Common myeloid progenitor, CD34-positive (primary cell): Measurements from ENCODE around the gene NFIA.

Source experiments
- CTCF ChIA-PET: fragments of 350-600 bp; sonication (Branson Sonifier 250); formaldehyde crosslinking; loops from one replicate; lab custom pipeline; 2021; ENCODE audit warnings: antibody characterized with exemption; lab: Charles Lee
- POLR2A ChIA-PET: fragments of 350-600 bp; sonication (Branson Sonifier 250); formaldehyde crosslinking; loops from one replicate; lab custom pipeline; 2021; ENCODE audit warnings: antibody characterized with exemption; lab: Charles Lee
- DNase-seq, 3 donors: peaks; one replicate each; pipeline versions ENCODE4 v3.0.0 to v3.0.0-alpha.2; 2013
- H3K27ac ChIP-seq, 2 experiments: 1 replicate in 1 of 2; 2 replicates in 1 of 2; pipeline ENCODE4 v1.7.0; 2013; ENCODE audit warnings: inconsistent platforms in 2 of 2, low read length in 2 of 2, mild to moderate bottlenecking in 2 of 2, low read depth in 1 of 2, moderate library complexity in 1 of 2; ENCODE audit not compliant: severe bottlenecking in 2 of 2, insufficient read depth in 1 of 2, poor library complexity in 1 of 2
- H3K27me3 ChIP-seq, 5 experiments: replicated peaks in 2 of 5; 1 replicate in 3 of 5; 2 replicates in 2 of 5; pipeline versions ENCODE4 v1.6.1 to v1.7.0; 2013; ENCODE audit warnings: low read length in 4 of 5, mild to moderate bottlenecking in 2 of 5, moderate library complexity in 2 of 5, inconsistent platforms in 1 of 5; ENCODE audit not compliant: insufficient read depth in 5 of 5, control insufficient read depth in 4 of 5
- H3K36me3 ChIP-seq, 4 experiments: 1 replicate in 2 of 4; 2 replicates in 2 of 4; pipeline versions ENCODE4 v1.6.1 to v1.7.0; 2013; ENCODE audit warnings: low read length in 3 of 4, control low read depth in 1 of 4, mild to moderate bottlenecking in 1 of 4; ENCODE audit not compliant: control insufficient read depth in 4 of 4, insufficient read depth in 4 of 4
- H3K4me1 ChIP-seq, 4 experiments: 1 replicate in 3 of 4; 2 replicates in 1 of 4; pipeline versions ENCODE4 v1.6.1 to v1.7.1; 2013; ENCODE audit warnings: low read length in 3 of 4, mild to moderate bottlenecking in 3 of 4, control low read depth in 1 of 4, inconsistent platforms in 1 of 4, moderate library complexity in 1 of 4; ENCODE audit not compliant: control insufficient read depth in 4 of 4, insufficient read depth in 4 of 4; ENCODE audit errors: control extremely low read depth in 1 of 4
- H3K4me3 ChIP-seq, 7 experiments: 1 replicate in 4 of 7; 2 replicates in 3 of 7; pipeline versions ENCODE4 v1.5.1 to v1.7.0; 2013; ENCODE audit warnings: mild to moderate bottlenecking in 7 of 7, low read length in 6 of 7, moderate library complexity in 6 of 7, inconsistent platforms in 2 of 7, low read depth in 2 of 7, control low read depth in 1 of 7; ENCODE audit not compliant: insufficient read depth in 4 of 7, control insufficient read depth in 1 of 7; ENCODE audit errors: extremely low read depth in 1 of 7
- H3K9me3 ChIP-seq, 5 experiments: 1 replicate in 4 of 5; 2 replicates in 1 of 5; pipeline versions ENCODE4 v1.6.1 to v1.7.1; 2013; ENCODE audit warnings: low read length in 4 of 5, mild to moderate bottlenecking in 2 of 5, inconsistent platforms in 1 of 5, low read depth in 1 of 5, moderate library complexity in 1 of 5; ENCODE audit not compliant: control insufficient read depth in 4 of 5, insufficient read depth in 2 of 5; ENCODE audit errors: control extremely low read depth in 1 of 5
- WGBS: methylation state at CpG from one replicate; pipeline ENCODE4 v1.1.5; 2013; ENCODE audit not compliant: insufficient coverage; 5-methylcytosine and 5-hydroxymethylcytosine counted together

NFIA gene

GRCh38 chr1:61190618-61191432, 108.5 kb downstream of the NFIA start:
- H3K36me3 ChIP-seq: no peaks in the 10 kb centered on the region
- H3K27ac ChIP-seq: no peak overlapping the region
- H3K4me1 ChIP-seq: peaks cover 0 to 19% (median 4%) of the 10 kb centered on the region in 4 experiments
- no peak for DNase-seq
- H3K27me3 ChIP-seq: no peaks in the 10 kb centered on the region
- no peak overlapping the region for H3K4me3 ChIP-seq
- CTCF ChIA-PET: no interaction called here
- POLR2A ChIA-PET: no interaction called here
- no peaks in the 10 kb centered on the region for H3K9me3 ChIP-seq
- 97% methylated on average over 4 of the region's 5 CpGs for WGBS

- H3K36me3 ChIP-seq: no peaks in the 10 kb centered on the region
- H3K9me3 ChIP-seq: no peaks in the 10 kb centered on the region
- no peak for DNase-seq
- H3K4me3 ChIP-seq: no peak overlapping the region
- CTCF ChIA-PET: no interaction called here
- H3K27ac ChIP-seq: no peak overlapping the region
- POLR2A ChIA-PET: no interaction called here
- H3K27me3 ChIP-seq: no peaks in the 10 kb centered on the region
- no CpG with 5 or more reads among the region's 1 CpG for WGBS
- peaks cover 0 to 19% (median 4%) of the 10 kb centered on the region in 4 experiments for H3K4me1 ChIP-seq
Measured at GRCh38 chr1:61191433-61191720, 109.0 kb downstream of the NFIA start.

- CTCF ChIA-PET: interaction anchor here (1.2 to 1.3 kb wide), 2 partner anchors 17 to 25 kb away, joined by 3 read pairs; no protein-coding TSS in a partner anchor
Measured at GRCh38 chr1:61192663-61193330, 110.4 kb downstream of the NFIA start.

GRCh38 chr1:61193808-61194207, 111.4 kb downstream of the NFIA start:
- Histone ChIP-seq H3K4me3 (no peak overlapping the region), H3K36me3 (no peaks in the 10 kb centered on the region), H3K4me1 (peaks cover 0 to 19% (median 4%) of the 10 kb centered on the region in 4 experiments), H3K27me3 (no peaks in the 10 kb centered on the region), H3K9me3 (no peaks in the 10 kb centered on the region), H3K27ac (no peak overlapping the region)
- ChIA-PET POLR2A (no interaction called here), CTCF (interaction anchor here (1.2 kb wide), 1 partner anchor 18 kb away, joined by 3 read pairs; no protein-coding TSS in a partner anchor)
- no peak for DNase-seq
- no CpG with 5 or more reads among the region's 1 CpG for WGBS

More at GRCh38 chr1:61192663-61193330, 110.4 kb downstream of the NFIA start:
- H3K4me3 ChIP-seq: peak overlapping the region in 2 of 7 experiments; percentile 48 to 50
- H3K27ac ChIP-seq: no peak overlapping the region
- H3K4me1 ChIP-seq: peaks cover 0 to 19% (median 4%) of the 10 kb centered on the region in 4 experiments
- POLR2A ChIA-PET: no interaction called here
- no peaks in the 10 kb centered on the region for H3K36me3 ChIP-seq
- 8% methylated on average over 2 of the region's 6 CpGs for WGBS
- DNase-seq: peak; percentile 27 to 58 (median 41)
- no peaks in the 10 kb centered on the region for H3K27me3 ChIP-seq
- no peaks in the 10 kb centered on the region for H3K9me3 ChIP-seq

- no peaks in the 10 kb centered on the region for H3K36me3 ChIP-seq
- no peak overlapping the region for H3K4me3 ChIP-seq
- DNase-seq: no peak
- H3K27me3 ChIP-seq: peaks cover 0 to 3% (median 0%) of the 10 kb centered on the region in 5 experiments
- WGBS: 90% methylated on average over 7 of the region's 8 CpGs
- POLR2A ChIA-PET: no interaction called here
- CTCF ChIA-PET: no interaction called here
- no peaks in the 10 kb centered on the region for H3K9me3 ChIP-seq
- H3K27ac ChIP-seq: no peak overlapping the region
- H3K4me1 ChIP-seq: peaks cover 0 to 1% (median 0%) of the 10 kb centered on the region in 4 experiments
Measured at GRCh38 chr1:61198554-61198953, 116.2 kb downstream of the NFIA start.

- ChIA-PET POLR2A (no interaction called here), CTCF (interaction anchor here (1.1 kb wide), 1 partner anchor 12 kb away, joined by 4 read pairs; no protein-coding TSS in a partner anchor)
- Histone ChIP-seq H3K9me3 (no peaks in the 10 kb centered on the region), H3K36me3 (no peaks in the 10 kb centered on the region), H3K27ac (no peak overlapping the region), H3K4me3 (no peak overlapping the region), H3K4me1 (no peaks in the 10 kb centered on the region), H3K27me3 (peaks cover 0 to 3% (median 0%) of the 10 kb centered on the region in 5 experiments)
- no CpG with 5 or more reads among the region's 5 CpGs for WGBS
- no peak for DNase-seq
Measured at GRCh38 chr1:61201035-61201434, 118.7 kb downstream of the NFIA start.
